SH-SY5Y (cell line): ENCODE data around the gene PRTG.

Source experiments
- GATA2 ChIP-seq: IDR thresholded peaks from 2 replicates; pipeline ENCODE4 v1.6.1; 2011; ENCODE audit warnings: mild to moderate bottlenecking, low read depth, low read length
- GATA3 ChIP-seq: IDR thresholded peaks from 2 replicates; pipeline ENCODE4 v1.6.1; 2011; ENCODE audit warnings: low read depth, mild to moderate bottlenecking, low read length, moderate library complexity

- TF ChIP-seq GATA2 (no peak), GATA3 (no peak)
Observed at GRCh38 chr15:55786341-55786740, 43.4 kb upstream of the PRTG start.
